DMS114 treated with DMSO at 0.1 percent for 48 hours (cell line): Measurements from ENCODE around the gene AARS1.
"Not testable (repeated sequence)": the region's sequence is repeated elsewhere in the genome, so short reads cannot be mapped to it uniquely, and the experiment has no call there.

Experiments
- DNase-seq: peaks from one replicate; lab custom pipeline; 2025; ENCODE audit not compliant: unreplicated experiment; lab: John Stamatoyannopoulos, UW

Gene AARS1

GRCh38 chr16:70289229-70290094, at the start of gene AARS1:
Gene AARS1 (minus strand): TSS chr16:70289506. CDS start chr16:70282763, 6,743 bp downstream.
- DNase-seq = peak; percentile 99

GRCh38 chr16:70337814-70338213, 48.5 kb upstream of the AARS1 start:
- DNase-seq = no peak

GRCh38 chr16:70332728-70333127, 43.4 kb upstream of the AARS1 start:
- DNase-seq = not testable (repeated sequence)

GRCh38 chr16:70331588-70332358, 42.5 kb upstream of the AARS1 start:
- peak; percentile 25 for DNase-seq

GRCh38 chr16:70331091-70331490, 41.8 kb upstream of the AARS1 start:
- DNase-seq = no peak

- no peak for DNase-seq
These were observed 35.9 kb upstream of the AARS1 start for GRCh38 chr16:70324998-70325747.

GRCh38 chr16:70320121-70320520, 30.8 kb upstream of the AARS1 start:
- no peak for DNase-seq

GRCh38 chr16:70307726-70308125, 18.4 kb upstream of the AARS1 start:
- not testable (repeated sequence) for DNase-seq

GRCh38 chr16:70306880-70307279, 17.6 kb upstream of the AARS1 start:
- DNase-seq = no peak

GRCh38 chr16:70304892-70305448, 15.7 kb upstream of the AARS1 start:
- DNase-seq = no peak

GRCh38 chr16:70302745-70303144, 13.4 kb upstream of the AARS1 start:
- no peak for DNase-seq

GRCh38 chr16:70301121-70301520, 11.8 kb upstream of the AARS1 start:
- no peak for DNase-seq

- DNase-seq = peak; percentile 67
These were observed 10.0 kb upstream of the AARS1 start, which contains the start of gene DDX19B for GRCh38 chr16:70298988-70299938. Gene DDX19B (plus strand): TSS chr16:70299186. CDS start chr16:70299298, 112 bp downstream.

- no peak for DNase-seq
These were observed 6.3 kb upstream of the AARS1 start for GRCh38 chr16:70295634-70296033.

GRCh38 chr16:70294385-70295025, 5.2 kb upstream of the AARS1 start:
- no peak for DNase-seq

- DNase-seq = not testable (repeated sequence)
These were observed 2.8 kb upstream of the AARS1 start for GRCh38 chr16:70292148-70292547.

GRCh38 chr16:70290949-70291519, 1.7 kb upstream of the AARS1 start:
- DNase-seq = no peak

- DNase-seq = not testable (repeated sequence)
These were observed 1.9 kb downstream of the AARS1 start for GRCh38 chr16:70287304-70287971.
